ENCODE measurements around the gene ALOXE3.

ALOXE3 gene

DNA sequence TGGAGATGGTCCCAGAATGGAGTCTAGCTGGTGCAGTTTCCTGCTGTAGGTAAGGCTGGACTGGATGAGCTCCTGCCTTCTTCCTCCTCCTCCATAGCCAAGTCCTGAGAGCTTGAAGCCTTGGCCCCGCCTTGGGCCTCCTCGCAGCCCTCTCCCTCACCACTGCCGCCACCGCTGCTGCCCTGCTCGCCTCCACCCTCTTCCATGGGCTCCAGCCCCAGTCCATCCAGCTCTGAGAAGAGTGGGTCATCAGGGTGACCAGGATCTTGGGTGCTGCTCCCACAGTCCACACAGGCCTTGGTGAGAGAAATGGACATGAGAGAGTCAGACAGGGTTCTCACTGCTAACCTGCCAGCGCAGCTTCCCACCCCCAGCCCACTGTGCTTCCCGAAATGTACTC, 22.7 kb upstream of the ALOXE3 start:
- TF ChIP-seq, protein P1, sequence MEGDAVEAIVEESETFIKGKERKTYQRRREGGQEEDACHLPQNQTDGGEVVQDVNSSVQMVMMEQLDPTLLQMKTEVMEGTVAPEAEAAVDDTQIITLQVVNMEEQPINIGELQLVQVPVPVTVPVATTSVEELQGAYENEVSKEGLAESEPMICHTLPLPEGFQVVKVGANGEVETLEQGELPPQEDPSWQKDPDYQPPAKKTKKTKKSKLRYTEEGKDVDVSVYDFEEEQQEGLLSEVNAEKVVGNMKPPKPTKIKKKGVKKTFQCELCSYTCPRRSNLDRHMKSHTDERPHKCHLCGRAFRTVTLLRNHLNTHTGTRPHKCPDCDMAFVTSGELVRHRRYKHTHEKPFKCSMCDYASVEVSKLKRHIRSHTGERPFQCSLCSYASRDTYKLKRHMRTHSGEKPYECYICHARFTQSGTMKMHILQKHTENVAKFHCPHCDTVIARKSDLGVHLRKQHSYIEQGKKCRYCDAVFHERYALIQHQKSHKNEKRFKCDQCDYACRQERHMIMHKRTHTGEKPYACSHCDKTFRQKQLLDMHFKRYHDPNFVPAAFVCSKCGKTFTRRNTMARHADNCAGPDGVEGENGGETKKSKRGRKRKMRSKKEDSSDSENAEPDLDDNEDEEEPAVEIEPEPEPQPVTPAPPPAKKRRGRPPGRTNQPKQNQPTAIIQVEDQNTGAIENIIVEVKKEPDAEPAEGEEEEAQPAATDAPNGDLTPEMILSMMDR (IDR thresholded peaks at IDR 0.05; ENCODE audit: low read depth, low read length) = no peak
- no peak overlapping the region for H3K4me3 ChIP-seq (ENCODE audit: low read depth, low read length)
- in situ Hi-C loops (cut with HindIII; ENCODE audit: low sequenced_read_pairs) = no loop called here
- no peak for DNase-seq (ENCODE audit: low read depth, low spot score)

- in situ Hi-C loops (cut with HindIII; ENCODE audit: low sequenced_read_pairs) = no loop called here
- no peak overlapping the region for H3K4me3 ChIP-seq (ENCODE audit: low read depth, low read length)
- TF ChIP-seq, protein P1 (IDR thresholded peaks at IDR 0.05; ENCODE audit: low read depth, low read length) = no peak
- no peak for DNase-seq (ENCODE audit: low read depth, low spot score)
Observed at GRCh38 chr17:8140065-8141029, 22.0 kb upstream of the ALOXE3 start.

- DNase-seq (ENCODE audit: low read depth, low spot score) = peak; percentile 98
Observed at GRCh38 chr17:8138672-8139371, 20.5 kb upstream of the ALOXE3 start.

GRCh38 chr17:8138374-8138671, 20.0 kb upstream of the ALOXE3 start:
- TF ChIP-seq, protein P1 (IDR thresholded peaks at IDR 0.05; ENCODE audit: low read depth, low read length) = no peak
- peak overlapping the region; percentile 39 for H3K4me3 ChIP-seq (ENCODE audit: low read depth, low read length)
- in situ Hi-C loops (cut with HindIII; ENCODE audit: low sequenced_read_pairs) = no loop called here
- no peak for DNase-seq (ENCODE audit: low read depth, low spot score)

More at GRCh38 chr17:8138672-8139371, 20.5 kb upstream of the ALOXE3 start:
- in situ Hi-C loops (cut with HindIII; ENCODE audit: low sequenced_read_pairs) = no loop called here
- peak overlapping the region; percentile 45 for H3K4me3 ChIP-seq (ENCODE audit: low read depth, low read length)
- TF ChIP-seq, protein P1 (IDR thresholded peaks at IDR 0.05; ENCODE audit: low read depth, low read length) = peak; percentile 88

- DNase-seq (ENCODE audit: low read depth, low spot score) = no peak
- in situ Hi-C loops (cut with HindIII; ENCODE audit: low sequenced_read_pairs) = no loop called here
- peak overlapping the region; percentile 39 for H3K4me3 ChIP-seq (ENCODE audit: low read depth, low read length)
- TF ChIP-seq, protein P1 (IDR thresholded peaks at IDR 0.05; ENCODE audit: low read depth, low read length) = no peak
Observed at GRCh38 chr17:8137645-8138373, 19.5 kb upstream of the ALOXE3 start.

DNA sequence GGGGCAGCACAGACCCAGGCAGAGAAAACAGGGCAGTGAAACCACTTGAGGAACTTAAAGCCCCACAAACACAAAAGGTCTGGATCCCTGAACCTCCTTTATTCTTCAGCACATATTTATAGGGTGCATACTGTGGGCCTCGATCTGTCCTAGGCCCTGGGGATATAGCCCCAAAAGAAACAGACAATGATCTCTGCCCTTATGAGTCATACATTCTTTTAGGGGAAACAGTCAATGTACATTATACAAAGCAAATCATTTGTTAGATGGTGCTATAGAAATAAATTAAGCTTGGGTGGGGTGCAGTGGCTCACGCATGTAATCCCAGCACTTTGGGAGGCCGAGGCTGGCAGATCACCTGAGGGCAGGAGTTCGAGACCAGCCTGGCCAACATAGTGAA, 15.6 kb upstream of the ALOXE3 start:
- in situ Hi-C loops (cut with HindIII; ENCODE audit: low sequenced_read_pairs) = no loop called here
- DNase-seq (ENCODE audit: low read depth, low spot score) = no peak
- TF ChIP-seq, protein P1 (IDR thresholded peaks at IDR 0.05; ENCODE audit: low read depth, low read length) = no peak
- no peak overlapping the region for H3K4me3 ChIP-seq (ENCODE audit: low read depth, low read length)

Measured in astrocyte of the spinal cord (primary cell).